HG02763 (cell line): ENCODE measurements around the gene OTOS.

ENCODE experiments used
- ATAC-seq: cut with Tn5 transposase; IDR thresholded peaks from one replicate; pipeline ENCODE4 v1.9.1; 2021; ENCODE audit warnings: mild to moderate bottlenecking, moderate library complexity; ENCODE audit not compliant: unreplicated experiment

The OTOS gene

DNA sequence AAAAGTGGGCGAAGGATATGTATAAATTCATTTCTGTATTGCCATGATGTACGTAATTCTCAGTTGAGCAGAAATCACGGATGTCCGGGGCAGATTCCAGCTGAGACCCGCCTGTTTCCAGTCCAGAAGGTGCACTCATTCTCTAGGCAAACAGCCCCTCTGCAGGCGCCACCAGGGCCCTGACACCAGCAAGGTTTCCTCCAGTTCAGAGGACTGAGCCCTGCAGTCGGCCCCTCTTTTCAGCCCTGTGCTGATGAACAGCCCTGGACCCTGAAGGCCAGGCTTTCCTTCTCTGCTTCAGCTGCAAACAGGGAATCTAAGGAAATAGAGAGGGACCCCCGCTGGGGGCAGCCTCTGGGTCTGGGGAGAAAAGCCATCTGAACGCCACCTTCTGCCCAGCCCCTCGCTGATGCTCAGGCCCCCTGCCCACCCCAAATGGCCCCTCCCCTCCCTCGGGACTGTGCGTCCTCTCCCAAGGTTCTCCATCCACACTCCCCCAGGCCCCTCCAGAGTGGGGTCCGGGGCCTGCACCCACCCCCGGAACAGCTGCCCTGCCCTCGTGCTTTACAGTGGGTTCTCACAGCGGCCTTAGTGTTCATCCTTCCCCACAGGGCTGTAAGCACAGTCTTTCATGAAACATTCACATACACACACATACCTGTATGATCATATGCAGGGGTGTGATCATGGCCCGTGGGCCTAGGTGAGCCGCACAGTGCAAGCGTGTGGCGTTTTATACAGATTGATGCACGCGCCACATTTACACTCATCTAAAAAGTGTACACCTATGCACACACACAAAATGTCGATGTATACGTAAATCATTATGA is 16.4 kb downstream of the OTOS start:
- ATAC-seq: no peak

DNA sequence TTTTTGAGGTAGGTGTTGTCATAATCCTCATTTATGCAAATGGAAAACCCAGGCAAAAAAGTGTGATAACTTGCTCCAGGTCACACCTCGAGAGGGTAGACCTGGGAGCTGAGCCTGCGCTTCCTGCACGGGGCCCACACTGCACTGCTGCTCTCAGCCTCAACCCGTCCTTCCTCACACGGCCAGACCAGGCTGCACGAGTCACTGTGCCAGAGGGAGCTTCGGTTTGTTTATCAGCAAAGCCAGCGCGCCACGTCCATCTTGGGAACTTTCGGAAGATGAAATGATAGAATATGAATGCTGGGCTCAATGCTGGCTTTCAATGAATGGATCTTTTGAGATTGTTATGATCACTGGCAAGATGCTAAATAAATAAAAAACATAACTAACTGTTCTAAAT is 18.8 kb downstream of the OTOS start:
- no peak for ATAC-seq

DNA sequence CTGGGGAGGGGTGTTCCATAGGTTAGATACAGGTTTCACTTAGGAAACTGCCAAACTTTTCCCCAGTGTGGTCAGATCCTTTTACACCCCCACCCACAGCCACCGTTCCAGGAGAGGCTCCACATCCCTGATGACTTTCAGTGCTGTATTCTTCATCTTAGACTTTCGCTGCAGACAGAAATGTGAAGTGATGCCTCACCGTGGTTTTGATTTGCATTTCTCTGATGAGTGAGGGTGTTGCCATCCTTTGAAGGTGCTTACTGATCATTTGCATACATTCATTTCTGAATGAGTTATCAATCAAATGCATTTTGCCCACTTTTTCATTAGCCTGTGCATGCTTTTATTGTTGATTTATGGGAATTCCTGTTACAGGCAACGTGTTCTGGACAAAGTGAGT is 19.3 kb downstream of the OTOS start:
- no peak for ATAC-seq

DNA sequence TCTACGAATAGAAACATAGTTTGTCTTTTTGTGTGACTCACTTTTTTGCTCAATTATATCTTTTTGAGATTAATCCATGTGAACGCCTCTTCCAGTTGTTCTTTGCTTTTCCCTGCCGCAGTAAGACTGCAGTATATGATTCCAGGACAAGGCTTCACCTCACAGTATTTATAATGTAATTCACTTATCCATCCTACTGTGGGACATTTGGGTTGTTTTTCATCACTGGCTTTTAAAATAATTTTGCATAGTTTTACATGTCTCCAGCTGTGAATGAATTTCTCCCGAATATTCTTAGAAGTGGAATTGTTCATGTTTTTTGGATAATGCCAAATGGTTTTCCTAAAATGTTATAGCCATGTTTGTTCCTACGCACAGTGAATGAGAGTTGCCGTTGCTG is 26.2 kb downstream of the OTOS start:
- ATAC-seq: no peak

DNA sequence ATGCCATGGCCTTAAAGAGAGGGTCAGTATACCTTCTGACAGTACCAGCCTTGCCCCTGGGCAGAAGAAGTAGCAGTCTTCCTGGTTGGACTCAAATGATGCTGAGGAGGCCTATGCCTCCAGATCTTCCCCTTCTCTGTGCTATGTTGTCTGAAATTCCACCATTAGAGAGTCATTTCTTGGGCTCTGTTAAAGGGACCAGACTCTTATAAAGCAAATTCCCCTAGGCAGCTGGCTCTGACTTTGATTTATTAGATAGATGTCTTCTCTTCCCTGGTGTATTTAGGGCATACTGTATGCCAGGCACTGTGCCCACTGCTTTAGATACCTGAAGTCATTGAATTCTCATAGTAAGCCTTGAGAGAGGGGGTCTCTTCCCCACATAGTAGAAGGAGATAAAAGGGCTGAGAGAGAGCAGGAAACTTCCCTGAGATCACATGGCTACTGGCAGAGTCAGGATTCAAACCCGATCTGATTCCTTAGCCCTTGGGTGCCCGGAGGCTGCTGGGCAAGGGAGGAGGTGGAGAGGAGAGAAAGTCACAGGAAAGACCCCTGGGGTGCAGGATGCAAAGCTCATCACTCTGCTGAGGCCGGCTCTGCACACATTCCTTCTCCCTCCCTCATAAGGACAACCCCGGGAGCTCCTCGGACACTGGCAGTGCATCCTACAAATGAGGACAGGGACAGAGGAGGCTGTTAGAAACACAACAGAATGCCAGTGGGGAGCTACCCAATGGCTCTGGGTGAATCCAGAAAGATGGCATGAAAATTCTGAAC is 27.4 kb downstream of the OTOS start:
- no peak for ATAC-seq

DNA sequence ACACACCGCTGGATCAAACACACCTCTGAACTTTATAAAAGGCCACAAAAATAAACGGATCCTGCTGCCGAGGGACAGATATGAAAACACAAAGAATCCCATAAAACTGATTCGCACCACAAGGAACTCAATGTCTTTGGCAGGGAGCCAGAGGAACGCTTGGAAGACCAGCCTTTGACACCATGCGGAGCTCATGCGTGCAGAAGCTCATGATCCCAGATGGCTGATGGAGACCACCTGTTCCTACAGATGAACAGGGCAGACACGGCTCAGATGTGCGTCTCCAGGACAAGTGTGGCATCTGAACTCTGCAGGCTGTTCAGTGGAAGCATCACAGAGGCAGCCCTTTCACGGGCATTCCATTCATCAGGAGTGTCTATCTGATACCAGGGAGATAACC is 29.2 kb downstream of the OTOS start:
- no peak for ATAC-seq

DNA sequence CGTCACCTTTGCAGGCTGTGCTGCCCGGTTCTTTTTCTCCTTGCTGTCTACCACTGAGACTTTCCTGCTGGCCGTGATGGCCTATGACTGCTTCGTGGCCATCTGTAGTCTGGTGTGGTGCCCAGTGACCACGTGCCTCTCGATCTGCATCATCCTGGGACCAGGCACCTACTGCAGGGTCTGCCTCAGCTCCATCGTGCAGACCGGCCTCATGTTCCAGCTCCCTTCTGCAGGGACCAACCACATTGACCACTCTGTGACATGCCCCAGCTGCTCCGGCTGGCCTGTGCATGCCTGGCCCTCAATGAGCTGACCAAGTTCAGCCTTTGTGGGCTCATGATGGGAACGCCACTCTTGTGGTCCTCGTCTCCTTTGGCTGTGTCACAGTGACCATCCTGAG is 31.1 kb downstream of the OTOS start:
- ATAC-seq: no peak

DNA sequence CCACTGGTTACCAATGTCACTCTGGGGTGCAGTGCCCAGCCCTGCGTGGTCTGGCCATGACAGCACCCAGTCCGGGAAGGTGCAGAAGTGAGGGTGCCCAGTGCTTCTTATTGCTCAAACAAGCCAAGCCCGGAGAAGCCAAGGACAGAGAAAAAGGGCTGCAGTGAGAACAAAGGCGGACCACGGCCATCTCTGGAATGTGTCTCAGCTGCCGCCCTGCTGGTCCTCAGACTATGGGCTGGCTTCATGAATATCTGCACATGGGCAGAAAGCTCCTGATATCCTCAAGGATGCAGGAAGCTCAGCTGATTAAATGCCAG is 33.0 kb downstream of the OTOS start:
- ATAC-seq: no peak

DNA sequence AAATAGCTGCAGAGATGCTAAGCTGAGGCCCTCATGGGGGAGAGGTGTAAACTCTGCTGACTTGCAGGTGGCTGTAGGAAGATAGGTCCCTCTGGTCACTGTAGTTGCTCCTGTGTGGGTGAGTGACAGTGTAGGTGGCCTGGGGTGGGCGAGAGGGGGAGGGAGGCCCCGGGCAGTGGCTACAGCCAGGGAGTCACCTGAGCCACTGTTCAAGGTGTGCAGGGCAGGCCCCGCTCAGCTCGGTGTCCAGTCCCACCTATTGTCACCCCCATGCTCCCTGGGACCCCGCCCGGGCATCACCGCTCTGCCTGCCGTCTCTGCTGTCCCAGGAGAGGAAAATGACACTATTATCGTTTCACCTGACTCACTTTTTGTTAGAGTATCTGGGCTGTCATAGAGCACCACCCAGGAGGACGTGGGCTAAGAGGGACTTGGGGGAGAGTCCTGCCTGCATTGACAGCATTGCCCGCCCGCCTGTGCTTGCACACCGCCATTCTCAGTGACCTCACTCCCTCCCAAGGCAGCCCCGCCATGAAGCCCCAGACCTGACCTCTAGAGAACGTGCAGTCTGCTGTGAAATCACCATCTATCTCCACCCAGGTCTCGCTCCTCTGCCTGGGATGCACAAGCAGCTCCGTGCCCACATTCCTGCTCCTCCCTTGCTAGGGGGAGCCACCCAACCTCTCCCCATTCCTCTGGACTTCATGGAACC is 33.5 kb downstream of the OTOS start:
- ATAC-seq: no peak

DNA sequence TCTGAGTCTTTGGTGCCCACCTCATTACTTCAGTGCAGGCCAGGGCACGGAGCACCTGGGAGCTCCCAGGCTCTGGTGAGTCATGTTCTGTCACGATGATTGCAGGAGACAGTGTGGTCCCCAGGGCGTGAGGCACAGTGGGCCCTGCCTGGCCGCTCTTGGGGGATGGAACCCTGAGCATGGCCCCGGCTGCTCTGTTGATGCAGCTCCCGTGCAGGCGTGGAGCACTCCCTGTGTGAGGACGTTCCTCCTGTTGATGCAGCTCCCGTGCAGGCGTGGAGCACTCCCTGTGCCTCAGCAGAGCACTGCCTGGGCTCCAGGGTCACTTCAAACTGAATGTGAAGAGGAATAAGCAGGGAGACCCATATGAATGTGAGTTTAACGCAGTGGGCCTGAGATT is 34.5 kb downstream of the OTOS start:
- ATAC-seq: no peak

DNA sequence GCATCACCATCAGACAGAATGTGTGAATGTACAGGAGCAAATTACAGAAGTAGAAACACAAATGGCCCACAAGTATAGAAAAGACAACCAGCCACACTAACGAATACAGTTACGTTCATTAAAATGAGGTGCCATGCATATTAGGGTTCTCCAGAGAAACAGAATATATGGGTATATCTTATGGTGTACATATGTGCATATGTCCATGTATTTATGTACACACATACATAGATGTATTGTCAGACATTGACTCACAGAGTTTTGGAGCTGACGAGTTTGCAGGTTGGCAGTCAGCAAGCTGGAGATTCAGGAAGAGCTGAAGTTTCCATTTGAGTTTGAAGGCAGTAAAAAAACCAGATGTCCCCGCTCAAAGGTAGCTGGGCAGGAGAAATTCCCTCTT is 37.3 kb downstream of the OTOS start:
- no peak for ATAC-seq

DNA sequence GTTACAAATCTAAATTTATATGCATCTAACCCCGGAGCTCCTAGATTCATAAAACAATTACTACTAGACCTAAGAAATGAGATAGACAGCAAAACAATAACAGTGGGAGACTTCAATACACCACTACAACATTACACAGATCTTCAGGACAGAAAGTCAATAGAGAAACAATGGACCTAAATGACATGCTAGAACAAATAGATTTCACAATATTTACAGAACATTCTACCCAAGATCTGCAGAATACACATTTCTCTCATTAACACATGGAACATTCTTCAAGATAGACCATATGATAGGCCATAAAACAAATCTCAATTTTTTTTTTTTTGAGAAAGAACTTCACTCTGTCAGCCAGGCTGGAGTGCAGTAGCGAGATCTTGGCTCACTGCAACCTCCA is 42.1 kb downstream of the OTOS start:
- no peak for ATAC-seq

DNA sequence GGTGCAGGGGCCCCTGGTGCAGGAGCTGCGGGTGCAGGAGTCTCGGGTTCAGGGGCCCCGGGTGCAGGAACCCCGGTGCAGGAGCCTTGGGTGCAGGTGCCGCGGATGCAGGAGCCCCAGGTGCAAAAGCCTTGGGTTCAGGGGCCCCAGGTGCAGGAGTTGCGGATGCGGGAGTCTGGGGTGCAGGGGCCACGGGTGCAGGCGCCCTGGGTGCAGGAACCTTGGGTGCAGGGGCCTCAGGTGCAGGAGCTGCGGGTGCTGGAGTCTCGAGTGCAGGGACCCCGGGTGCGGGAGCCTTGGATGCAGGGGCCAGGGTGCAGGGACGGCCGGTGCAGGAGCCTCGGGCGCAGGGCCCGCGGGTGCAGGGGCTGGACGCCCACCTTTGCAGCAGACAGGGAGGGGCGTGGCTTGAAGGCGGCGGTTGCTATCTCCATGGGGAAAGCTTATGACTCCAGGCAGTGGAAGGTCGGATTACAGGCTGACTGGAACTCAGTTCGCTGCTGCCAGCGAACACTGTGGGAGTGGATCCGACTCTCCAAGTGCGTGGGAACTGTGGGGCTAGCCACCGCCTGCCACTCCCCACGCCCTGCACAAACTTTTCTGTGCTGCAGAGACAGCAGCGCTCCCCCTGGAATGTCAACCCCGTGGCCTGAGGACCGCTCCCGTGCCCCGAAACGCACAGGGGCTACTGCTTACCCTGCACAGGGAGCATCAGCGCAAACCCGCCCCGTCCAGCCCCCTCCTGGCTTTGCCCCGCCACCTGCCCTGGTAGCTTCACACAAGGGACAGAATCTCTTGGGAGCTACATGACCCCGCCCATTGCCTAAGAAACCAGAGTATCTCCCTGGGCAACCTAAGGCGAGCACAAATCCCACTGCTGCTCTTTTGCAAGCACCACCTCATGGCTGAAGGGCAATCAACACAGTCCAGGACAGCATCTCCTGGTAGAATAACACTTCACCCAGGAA is 44.6 kb downstream of the OTOS start:
- ATAC-seq: no peak

DNA sequence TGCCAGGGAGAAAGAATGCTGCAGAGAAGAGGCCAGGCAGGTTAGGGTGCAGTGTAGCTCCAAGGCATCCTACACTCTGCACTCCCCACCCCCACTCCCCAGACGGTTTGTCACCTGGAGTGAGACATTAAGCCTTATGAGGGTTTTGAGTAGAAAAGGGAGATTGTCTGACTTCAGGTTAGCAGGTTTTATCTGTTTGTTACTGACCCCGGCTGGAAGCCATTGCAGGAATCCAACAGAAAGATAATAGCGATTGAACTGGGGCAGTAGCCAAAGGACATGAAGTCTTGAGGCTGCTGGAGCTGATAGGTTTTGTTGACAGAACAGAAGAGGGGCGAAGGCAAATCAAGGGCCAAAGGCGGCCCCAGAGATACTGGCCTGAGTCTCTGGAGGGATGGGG is 51.2 kb downstream of the OTOS start:
- ATAC-seq: no peak
